GM18502 (cell line): ENCODE data around the gene FTSJ1.
"Not testable (repeated sequence)": the region's sequence is repeated elsewhere in the genome, so short reads cannot be mapped to it uniquely, and the experiment has no call there.

ENCODE experiments used
- ATAC-seq: cut with Tn5 transposase; IDR thresholded peaks from one replicate; pipeline ENCODE4 v1.9.1; 2021; ENCODE audit warnings: mild to moderate bottlenecking; ENCODE audit not compliant: unreplicated experiment, poor library complexity

The FTSJ1 gene

GRCh38 chrX:48492293-48492910, 16.4 kb downstream of the FTSJ1 start:
- ATAC-seq: no peak

GRCh38 chrX:48493890-48494364, 17.9 kb downstream of the FTSJ1 start:
- ATAC-seq: no peak

- ATAC-seq: no peak
Observed at GRCh38 chrX:48496660-48497059, 20.7 kb downstream of the FTSJ1 start.

- ATAC-seq: no peak
Observed at GRCh38 chrX:48497871-48498270, 21.9 kb downstream of the FTSJ1 start.

- ATAC-seq: no peak
Observed at GRCh38 chrX:48498374-48498809, 22.4 kb downstream of the FTSJ1 start.

- ATAC-seq: no peak
Observed at GRCh38 chrX:48504261-48504660, 28.3 kb downstream of the FTSJ1 start.

- no peak for ATAC-seq
Observed at GRCh38 chrX:48505481-48505880, 29.5 kb downstream of the FTSJ1 start.

- no peak for ATAC-seq
Observed at GRCh38 chrX:48507246-48507645, 31.2 kb downstream of the FTSJ1 start.

DNA sequence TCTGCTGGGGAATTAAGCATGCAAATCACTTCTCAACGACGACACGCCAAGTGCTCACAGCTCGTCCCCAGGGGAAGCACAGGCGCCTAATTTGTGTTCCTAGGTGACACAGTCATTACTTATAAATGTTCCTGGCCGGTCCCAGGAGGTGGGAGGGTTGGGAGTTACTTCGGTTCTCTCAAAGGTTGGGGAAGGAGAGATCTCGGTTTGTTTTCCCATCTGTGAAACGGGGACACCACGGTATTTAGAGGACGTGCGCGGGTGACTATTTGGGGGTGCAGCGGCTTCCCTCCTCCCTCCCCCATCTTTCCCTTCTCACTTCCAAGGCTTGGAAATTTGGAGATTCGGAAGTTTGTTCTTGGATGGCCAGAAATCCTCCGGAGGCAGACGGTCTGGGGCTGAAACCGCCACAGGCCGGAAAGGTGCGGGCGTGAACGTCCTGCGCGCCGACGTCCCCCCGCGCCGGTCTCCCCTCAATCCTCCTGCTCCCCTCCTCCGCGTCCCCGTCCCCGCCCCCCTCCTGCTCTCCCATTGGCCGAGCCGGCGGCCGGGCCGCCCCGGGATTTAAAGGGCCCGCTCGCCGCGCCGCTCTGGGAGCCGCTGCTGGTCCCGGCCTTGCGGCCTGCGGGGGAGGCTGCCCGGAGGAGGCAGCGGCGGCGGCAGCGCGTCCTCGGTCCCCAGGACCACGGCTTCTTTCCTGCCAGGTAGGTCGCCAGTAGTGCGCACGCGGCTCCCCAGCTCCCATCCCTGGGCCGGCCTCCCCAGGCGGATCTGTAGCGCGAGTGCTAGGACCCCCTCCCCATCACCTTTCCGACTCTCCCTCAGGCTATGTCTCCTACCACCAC, 32.6 kb downstream of the FTSJ1 start, which contains the start of gene PORCN:
Gene PORCN, plus strand, starts transcription at position 593 of the 845 bp plus-strand sequence. CDS start 829 bp downstream, outside the sequence.
- ATAC-seq: peak; percentile 76

DNA sequence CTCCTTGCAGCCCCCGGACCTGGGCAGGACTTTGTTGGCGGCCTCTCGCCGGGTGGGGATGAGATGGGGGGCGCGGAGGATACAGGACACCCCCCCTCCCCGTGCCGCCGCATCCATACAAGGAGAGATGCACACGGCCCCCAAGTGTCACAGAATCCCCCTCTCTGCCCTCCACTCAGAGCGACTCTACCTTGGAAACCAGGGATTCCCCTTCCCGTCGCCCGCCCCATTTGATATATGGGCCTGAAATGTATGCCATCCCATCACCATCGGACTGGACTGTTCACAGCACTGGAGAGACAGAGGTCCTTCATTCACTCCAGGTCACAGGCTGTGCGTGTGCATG, 33.2 kb downstream of the FTSJ1 start:
- ATAC-seq: peak; percentile 12

DNA sequence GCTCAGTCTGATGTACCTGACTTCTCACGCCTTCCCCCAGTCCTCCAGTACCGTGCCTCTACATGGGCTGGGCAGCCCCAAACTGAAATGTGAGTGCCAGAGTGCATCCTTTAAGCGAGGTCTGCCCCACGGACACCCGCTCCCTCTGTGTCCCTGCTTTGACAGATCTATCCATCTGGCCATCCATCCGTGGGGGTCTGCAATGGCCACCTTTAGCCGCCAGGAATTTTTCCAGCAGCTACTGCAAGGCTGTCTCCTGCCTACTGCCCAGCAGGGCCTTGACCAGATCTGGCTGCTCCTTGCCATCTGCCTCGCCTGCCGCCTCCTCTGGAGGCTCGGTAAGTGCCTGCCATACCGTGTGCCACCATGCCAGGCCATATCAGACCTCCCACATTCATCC, 33.6 kb downstream of the FTSJ1 start:
- ATAC-seq: no peak

DNA sequence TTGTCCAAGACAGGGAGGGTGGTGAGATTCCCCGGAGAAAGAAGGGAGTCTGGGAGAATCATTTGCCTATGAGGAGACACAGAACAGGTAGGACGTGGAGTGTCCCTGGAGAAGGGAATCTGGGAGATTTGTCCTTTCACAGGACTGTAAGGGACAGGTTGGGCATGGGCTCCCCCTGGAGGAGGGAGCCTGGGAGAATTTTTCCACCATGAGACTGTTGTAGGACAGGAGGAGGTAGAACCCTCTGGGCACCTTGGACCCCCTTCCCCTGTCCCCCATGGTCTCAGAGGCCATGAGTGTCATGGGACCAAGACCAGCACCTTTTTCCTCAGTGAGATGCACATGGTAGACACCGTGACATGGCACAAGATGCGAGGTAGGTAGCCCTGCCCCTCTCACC, 35.6 kb downstream of the FTSJ1 start:
- no peak for ATAC-seq

- ATAC-seq: no peak
Observed at GRCh38 chrX:48512371-48512935, 36.5 kb downstream of the FTSJ1 start.

- ATAC-seq: no peak
Observed at GRCh38 chrX:48513670-48514069, 37.7 kb downstream of the FTSJ1 start.

DNA sequence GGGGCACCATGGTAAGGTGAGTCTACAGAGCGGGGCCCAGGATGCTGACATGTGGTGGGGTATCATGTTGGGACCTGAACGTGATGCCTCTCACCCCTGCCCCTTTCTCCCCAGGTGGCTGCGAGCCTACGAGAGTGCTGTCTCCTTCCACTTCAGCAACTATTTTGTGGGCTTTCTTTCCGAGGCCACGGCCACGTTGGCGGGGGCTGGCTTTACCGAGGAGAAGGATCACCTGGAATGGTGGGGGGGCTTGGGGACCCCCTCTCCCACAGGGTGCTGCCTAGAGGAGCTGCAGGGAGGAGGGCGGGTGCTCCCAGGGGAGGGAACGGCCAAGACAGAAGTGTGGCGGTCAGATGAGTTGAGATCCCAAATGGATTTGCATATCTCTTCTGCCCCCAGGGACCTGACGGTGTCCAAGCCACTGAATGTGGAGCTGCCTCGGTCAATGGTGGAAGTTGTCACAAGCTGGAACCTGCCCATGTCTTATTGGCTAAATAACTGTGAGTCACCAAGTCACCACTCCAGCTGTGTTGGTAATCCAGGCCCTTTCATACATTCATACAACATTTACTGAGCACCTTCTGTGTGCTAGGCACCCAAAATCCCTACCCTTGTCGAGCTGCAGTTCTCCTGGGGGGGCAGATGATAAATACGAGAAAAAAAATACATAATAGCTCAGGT, 38.3 kb downstream of the FTSJ1 start:
- ATAC-seq: no peak

DNA sequence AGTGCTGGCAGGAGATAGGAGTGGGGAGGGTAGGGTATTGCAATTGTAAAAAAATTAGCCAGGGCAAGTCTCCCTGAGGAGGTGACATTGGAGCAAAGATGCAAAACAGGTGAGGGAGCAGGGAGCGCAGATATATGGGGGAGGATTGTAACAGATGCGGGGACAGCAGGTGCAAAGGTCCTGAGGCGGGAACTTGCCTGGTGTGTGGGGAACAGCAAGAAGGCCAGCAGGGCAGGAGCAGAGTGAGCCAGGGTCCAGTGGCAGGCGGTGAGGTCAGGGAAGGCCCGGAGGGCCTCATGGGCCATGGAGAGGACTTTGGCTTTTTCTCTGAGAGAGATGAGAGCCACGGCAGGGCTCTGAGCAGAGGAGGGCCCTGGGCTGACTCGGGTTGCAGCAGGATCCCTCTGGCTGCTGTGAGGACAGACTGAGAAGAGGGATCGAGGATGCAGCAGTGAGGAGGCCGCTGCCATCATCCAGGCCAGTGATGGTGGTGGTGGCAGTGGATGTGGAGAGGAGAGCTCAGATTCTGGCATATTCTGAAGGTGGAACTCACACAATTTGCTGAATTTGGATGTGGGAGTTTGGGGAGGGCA, 39.0 kb downstream of the FTSJ1 start:
- no peak for ATAC-seq

DNA sequence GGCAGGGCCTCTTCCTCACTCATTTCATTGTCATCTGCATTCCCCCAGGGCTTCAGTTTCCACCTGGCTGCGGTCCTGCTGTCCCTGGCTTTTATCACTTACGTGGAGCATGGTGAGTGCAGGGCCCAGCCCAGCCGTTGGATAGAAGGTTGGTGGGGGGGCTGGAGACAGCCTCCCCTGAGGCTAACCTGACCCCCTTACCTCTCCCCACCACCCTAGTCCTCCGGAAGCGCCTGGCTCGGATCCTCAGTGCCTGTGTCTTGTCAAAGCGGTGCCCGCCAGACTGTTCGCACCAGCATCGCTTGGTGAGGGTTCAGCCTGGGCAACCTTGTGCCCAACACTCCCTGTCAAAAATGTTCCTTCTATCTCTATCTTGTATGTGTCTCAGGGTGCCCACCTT, 39.8 kb downstream of the FTSJ1 start:
- ATAC-seq: no peak

- no peak for ATAC-seq
Observed at GRCh38 chrX:48516285-48516684, 40.3 kb downstream of the FTSJ1 start.

DNA sequence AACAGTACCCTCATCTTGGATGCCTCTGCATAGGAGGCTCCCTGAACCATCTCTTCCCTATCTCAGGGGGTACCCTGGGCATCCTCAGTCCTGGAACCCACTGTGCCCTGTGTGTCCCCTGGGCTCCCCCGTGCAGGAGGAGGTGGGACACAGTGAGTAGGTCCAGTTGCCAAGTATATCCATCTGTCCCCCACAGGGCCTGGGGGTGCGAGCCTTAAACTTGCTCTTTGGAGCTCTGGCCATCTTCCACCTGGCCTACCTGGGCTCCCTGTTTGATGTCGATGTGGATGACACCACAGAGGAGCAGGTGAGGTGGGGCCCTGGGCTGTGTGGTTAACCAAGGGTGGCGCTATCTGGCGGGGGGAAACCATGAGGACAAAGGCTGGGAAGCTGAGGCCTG, 41.0 kb downstream of the FTSJ1 start:
- no peak for ATAC-seq

- not testable (repeated sequence) for ATAC-seq
Observed at GRCh38 chrX:48519481-48519880, 43.5 kb downstream of the FTSJ1 start.
